Trophoblast cell (in vitro differentiated cells and primary cell): ENCODE measurements around the gene SFTPB.

Source experiments
- DNase-seq, 2 donors: peaks; one replicate each; pipeline ENCODE4 v3.0.0-alpha.2; 2016
- H2AFZ ChIP-seq: 2 replicates; pipeline ENCODE4 v1.6.1; 2013; ENCODE audit warnings: low read length, moderate library complexity, mild to moderate bottlenecking; ENCODE audit not compliant: insufficient read depth, poor library complexity
- H2AK5ac ChIP-seq: 2 replicates; pipeline ENCODE4 v1.6.1; 2013; ENCODE audit warnings: mild to moderate bottlenecking, low read length
- H2BK120ac ChIP-seq: 2 replicates; pipeline ENCODE4 v1.6.1; 2013; ENCODE audit warnings: low read length, mild to moderate bottlenecking, moderate library complexity; ENCODE audit not compliant: insufficient read depth, poor library complexity
- H2BK12ac ChIP-seq: 2 replicates; pipeline ENCODE4 v1.6.1; 2013; ENCODE audit warnings: mild to moderate bottlenecking, low read length, moderate library complexity
- H2BK5ac ChIP-seq: 2 replicates; pipeline ENCODE4 v1.6.1; 2013; ENCODE audit warnings: low read length, low read depth, moderate library complexity, mild to moderate bottlenecking; ENCODE audit not compliant: poor library complexity
- H3K14ac ChIP-seq: 2 replicates; pipeline ENCODE4 v1.6.1; 2013; ENCODE audit warnings: mild to moderate bottlenecking, low read length
- H3K18ac ChIP-seq: 2 replicates; pipeline ENCODE4 v1.6.1; 2013; ENCODE audit warnings: mild to moderate bottlenecking, low read length
- H3K23ac ChIP-seq: 2 replicates; pipeline ENCODE4 v1.6.1; 2013; ENCODE audit warnings: low read length
- H3K27ac ChIP-seq: 2 replicates; pipeline ENCODE4 v1.5.1; 2013; ENCODE audit warnings: low read depth, mild to moderate bottlenecking, inconsistent platforms, low read length, moderate library complexity
- H3K27me3 ChIP-seq: 2 replicates; pipeline ENCODE4 v1.6.1; 2013; ENCODE audit warnings: inconsistent platforms, mild to moderate bottlenecking, low read length, moderate library complexity; ENCODE audit not compliant: insufficient read depth
- H3K36me3 ChIP-seq, 2 experiments: 1 replicate in 1 of 2; 2 replicates in 1 of 2; pipeline ENCODE4 v1.6.1; 2013; ENCODE audit warnings: low read length in 2 of 2, mild to moderate bottlenecking in 2 of 2, moderate library complexity in 1 of 2; ENCODE audit not compliant: insufficient read depth in 2 of 2, control insufficient read depth in 1 of 2
- H3K4ac ChIP-seq: 2 replicates; pipeline ENCODE4 v1.6.1; 2013; ENCODE audit warnings: low read depth, mild to moderate bottlenecking, low read length, moderate library complexity
- H3K4me1 ChIP-seq, 2 experiments: 1 replicate in 1 of 2; 2 replicates in 1 of 2; pipeline ENCODE4 v1.6.1; 2013; ENCODE audit warnings: low read length in 2 of 2, mild to moderate bottlenecking in 2 of 2, moderate library complexity in 1 of 2; ENCODE audit not compliant: insufficient read depth in 2 of 2, control insufficient read depth in 1 of 2
- H3K4me2 ChIP-seq: 2 replicates; pipeline ENCODE4 v1.6.1; 2013; ENCODE audit warnings: inconsistent platforms, mild to moderate bottlenecking, low read length, moderate library complexity
- H3K4me3 ChIP-seq: 2 replicates; pipeline ENCODE4 v1.5.1; 2013; ENCODE audit warnings: mild to moderate bottlenecking, low read depth, low read length, inconsistent platforms
- H3K79me1 ChIP-seq: one replicate; pipeline ENCODE4 v1.6.1; 2013; ENCODE audit warnings: low read length
- H3K79me2 ChIP-seq: 2 replicates; pipeline ENCODE4 v1.6.1; 2013; ENCODE audit warnings: low read length, mild to moderate bottlenecking; ENCODE audit not compliant: control insufficient read depth, insufficient read depth, poor library complexity
- H3K9ac ChIP-seq: 2 replicates; pipeline ENCODE4 v1.6.1; 2013; ENCODE audit warnings: mild to moderate bottlenecking, low read length
- H3K9me3 ChIP-seq: 2 replicates; pipeline ENCODE4 v1.6.1; 2013; ENCODE audit warnings: low read depth, mild to moderate bottlenecking, control low read depth, inconsistent platforms, low read length; ENCODE audit not compliant: insufficient read depth
- H4K12ac ChIP-seq: 2 replicates; pipeline ENCODE4 v1.6.1; 2013; ENCODE audit warnings: low read depth, mild to moderate bottlenecking, low read length, moderate library complexity
- H4K8ac ChIP-seq: 2 replicates; pipeline ENCODE4 v1.6.1; 2013; ENCODE audit warnings: low read depth, mild to moderate bottlenecking, low read length, moderate library complexity
- H4K91ac ChIP-seq: one replicate; pipeline ENCODE4 v1.6.1; 2013; ENCODE audit warnings: low read depth, mild to moderate bottlenecking, low read length, moderate library complexity
- WGBS: extraction: QIAGEN DNeasy Blood & Tissue Kit; methylation state at CpG from one replicate; pipeline ENCODE4 v1.1.7; 2013; ENCODE audit warnings: missing lambda C conversion rate; ENCODE audit not compliant: insufficient read length, insufficient coverage; ENCODE audit errors: extremely low coverage; 5-methylcytosine and 5-hydroxymethylcytosine counted together

SFTPB gene

DNA sequence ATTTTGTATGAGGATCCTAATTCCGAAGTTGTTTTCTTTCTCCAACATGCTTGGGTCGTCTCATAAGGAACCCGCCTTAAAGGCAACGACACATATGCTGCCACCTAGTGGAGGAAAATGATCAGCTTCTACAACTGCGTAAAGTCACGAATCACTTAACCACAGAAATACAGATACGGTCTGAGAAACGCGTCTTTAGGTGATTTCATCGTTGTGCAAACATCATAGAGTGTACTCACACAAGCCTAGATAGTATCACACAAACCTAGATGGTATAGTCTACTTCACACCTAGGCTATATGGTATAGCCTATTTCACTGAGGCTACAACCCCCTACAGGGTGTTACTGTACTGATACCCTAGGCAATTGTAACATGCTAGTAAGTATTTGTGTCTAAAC, 39.3 kb upstream of the SFTPB start:
- Histone ChIP-seq H2AFZ (no peak overlapping the region), H3K4me1 (peaks cover 19% of the 10 kb centered on the region in 2 experiments), H2BK5ac (no peak overlapping the region), H3K36me3 (no peaks in the 10 kb centered on the region), H2BK12ac (no peak overlapping the region), H3K23ac (no peak overlapping the region), H3K4me3 (no peak overlapping the region), H3K4ac (no peak overlapping the region), H3K14ac (no peak overlapping the region), H3K4me2 (no peak overlapping the region), H4K12ac (no peak overlapping the region), H2AK5ac (no peak overlapping the region), H3K9me3 (no peaks in the 10 kb centered on the region), H3K18ac (no peak overlapping the region), H4K91ac (no peak overlapping the region), H3K79me1 (peaks cover 7% of the 10 kb centered on the region), H3K9ac (no peak overlapping the region), H2BK120ac (no peak overlapping the region), H3K27ac (no peak overlapping the region), H3K27me3 (no peaks in the 10 kb centered on the region), H4K8ac (no peak overlapping the region), H3K79me2 (no peaks in the 10 kb centered on the region)
- WGBS, result no CpG with 5 or more reads among the region's 10 CpGs
- DNase-seq, result peak; percentile 79 to 98

DNA sequence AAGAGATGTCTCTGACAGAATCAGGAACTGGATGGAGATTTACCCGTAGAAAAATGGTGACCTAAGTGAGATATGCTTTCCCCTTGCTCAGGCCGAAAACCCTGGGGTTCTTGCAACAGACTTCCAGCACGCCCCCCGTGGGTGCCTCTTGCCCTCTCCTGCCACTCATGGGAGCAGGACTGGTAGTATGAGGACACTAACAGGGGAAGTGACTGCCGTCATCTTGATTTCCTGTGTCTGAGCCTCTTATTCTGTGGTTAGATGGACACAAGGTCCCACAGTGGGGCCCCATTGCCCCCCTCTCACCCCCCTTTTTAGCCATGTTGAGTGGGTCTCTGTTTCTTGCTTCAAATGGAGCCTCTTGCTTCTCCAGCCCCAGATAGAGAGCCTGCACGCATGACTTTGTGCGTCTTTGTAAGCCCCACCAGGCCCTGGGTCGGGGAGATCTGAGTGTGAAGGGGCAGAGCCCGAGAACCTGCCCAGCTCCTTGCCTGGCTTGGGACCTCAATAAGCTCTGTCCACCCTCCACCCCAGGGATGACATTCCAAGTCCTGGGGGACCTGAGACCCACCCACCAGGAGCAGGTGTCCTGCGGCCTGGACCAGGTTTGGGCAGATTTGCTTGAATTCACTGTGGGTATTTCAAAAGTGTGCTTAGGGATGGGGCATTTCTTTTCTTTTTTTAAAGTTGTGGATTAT, 38.7 kb upstream of the SFTPB start:
- no peaks in the 10 kb centered on the region for H3K27me3 ChIP-seq
- peak in 1 of 2 donors; percentile 43 for DNase-seq
- H3K4me1 ChIP-seq, result peaks cover 17 to 19% of the 10 kb centered on the region in 2 experiments
- H3K27ac ChIP-seq, result no peak overlapping the region
- H3K36me3 ChIP-seq, result no peaks in the 10 kb centered on the region
- H2AFZ ChIP-seq, result no peak overlapping the region
- H4K91ac ChIP-seq, result no peak overlapping the region
- no peak overlapping the region for H4K8ac ChIP-seq
- no peak overlapping the region for H3K9ac ChIP-seq
- no CpG with 5 or more reads among the region's 10 CpGs for WGBS
- H3K4me3 ChIP-seq, result no peak overlapping the region
- H3K9me3 ChIP-seq, result no peaks in the 10 kb centered on the region
- H3K79me1 ChIP-seq, result peaks cover 7% of the 10 kb centered on the region
- H3K4me2 ChIP-seq, result no peak overlapping the region
- H3K23ac ChIP-seq, result no peak overlapping the region
- no peak overlapping the region for H3K18ac ChIP-seq
- H3K14ac ChIP-seq, result no peak overlapping the region
- H2BK12ac ChIP-seq, result no peak overlapping the region
- no peaks in the 10 kb centered on the region for H3K79me2 ChIP-seq
- no peak overlapping the region for H2AK5ac ChIP-seq
- H3K4ac ChIP-seq, result no peak overlapping the region
- H2BK120ac ChIP-seq, result no peak overlapping the region
- H2BK5ac ChIP-seq, result no peak overlapping the region
- no peak overlapping the region for H4K12ac ChIP-seq

DNA sequence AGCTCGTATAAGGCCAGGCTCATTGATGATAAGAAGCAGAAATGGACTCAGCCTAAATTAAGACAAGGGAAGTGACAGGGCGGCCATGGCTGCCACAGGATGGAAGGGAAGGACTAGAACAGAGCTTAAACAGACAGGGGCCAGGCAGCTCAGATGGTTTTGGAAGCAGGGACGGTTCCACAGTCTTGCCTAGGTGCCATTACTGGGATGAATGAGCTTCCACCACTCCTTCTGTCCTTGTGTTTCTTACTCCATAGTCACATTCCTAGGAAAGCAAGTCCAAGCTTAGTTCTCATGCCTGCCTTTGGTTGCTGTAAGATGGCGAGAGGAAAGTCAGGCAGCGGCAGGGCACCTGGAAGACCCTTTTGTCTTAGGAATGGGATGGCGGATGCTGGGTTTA, 38.1 kb upstream of the SFTPB start:
- H4K12ac ChIP-seq, result no peak overlapping the region
- H2AK5ac ChIP-seq, result no peak overlapping the region
- no peak overlapping the region for H2BK120ac ChIP-seq
- H3K4me3 ChIP-seq, result no peak overlapping the region
- no peak overlapping the region for H3K9ac ChIP-seq
- no peak overlapping the region for H2AFZ ChIP-seq
- no peak overlapping the region for H3K4me2 ChIP-seq
- peaks cover 11 to 12% of the 10 kb centered on the region in 2 experiments for H3K4me1 ChIP-seq
- peaks cover 3% of the 10 kb centered on the region for H3K79me1 ChIP-seq
- H3K9me3 ChIP-seq, result no peaks in the 10 kb centered on the region
- H3K4ac ChIP-seq, result no peak overlapping the region
- no peak overlapping the region for H4K8ac ChIP-seq
- H2BK5ac ChIP-seq, result no peak overlapping the region
- no peak overlapping the region for H3K23ac ChIP-seq
- H3K18ac ChIP-seq, result no peak overlapping the region
- H4K91ac ChIP-seq, result no peak overlapping the region
- H3K27ac ChIP-seq, result no peak overlapping the region
- H3K27me3 ChIP-seq, result no peaks in the 10 kb centered on the region
- no peak overlapping the region for H3K14ac ChIP-seq
- H3K79me2 ChIP-seq, result no peaks in the 10 kb centered on the region
- no CpG with 5 or more reads among the region's 6 CpGs for WGBS
- DNase-seq, result no peak
- H2BK12ac ChIP-seq, result no peak overlapping the region
- no peaks in the 10 kb centered on the region for H3K36me3 ChIP-seq

DNA sequence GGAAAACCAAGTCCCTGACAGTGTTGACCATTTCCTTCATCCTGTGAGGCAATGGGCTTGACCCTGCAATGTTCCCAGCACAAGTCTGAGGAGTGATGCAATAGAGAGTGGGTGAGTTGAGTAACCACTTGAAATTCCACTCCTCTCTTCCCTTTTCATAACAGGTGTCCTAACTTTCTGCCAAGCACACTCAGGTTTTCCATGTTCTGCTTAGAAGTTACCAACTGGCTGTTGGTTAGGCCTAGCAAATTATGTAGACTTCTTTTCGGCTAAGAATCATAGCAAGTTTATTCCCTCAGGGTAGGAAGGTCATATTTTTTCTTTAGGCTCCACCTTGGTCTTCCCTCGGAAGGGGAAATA, 37.7 kb upstream of the SFTPB start:
- H3K79me2 ChIP-seq, result no peaks in the 10 kb centered on the region
- no peak overlapping the region for H3K14ac ChIP-seq
- no peak overlapping the region for H3K27ac ChIP-seq
- H2AFZ ChIP-seq, result no peak overlapping the region
- no peaks in the 10 kb centered on the region for H3K36me3 ChIP-seq
- H2BK12ac ChIP-seq, result no peak overlapping the region
- no peaks in the 10 kb centered on the region for H3K9me3 ChIP-seq
- H2BK5ac ChIP-seq, result no peak overlapping the region
- WGBS, result no CpG with 5 or more reads among the region's 2 CpGs
- H3K4me3 ChIP-seq, result no peak overlapping the region
- DNase-seq, result peak in 1 of 2 donors; percentile 86
- H4K8ac ChIP-seq, result no peak overlapping the region
- H4K91ac ChIP-seq, result no peak overlapping the region
- H3K4me1 ChIP-seq, result peaks cover 8% of the 10 kb centered on the region in 2 experiments
- no peak overlapping the region for H2AK5ac ChIP-seq
- H3K4me2 ChIP-seq, result no peak overlapping the region
- no peak overlapping the region for H3K4ac ChIP-seq
- H3K18ac ChIP-seq, result no peak overlapping the region
- H3K9ac ChIP-seq, result no peak overlapping the region
- H4K12ac ChIP-seq, result no peak overlapping the region
- H3K23ac ChIP-seq, result no peak overlapping the region
- H2BK120ac ChIP-seq, result no peak overlapping the region
- H3K79me1 ChIP-seq, result no peaks in the 10 kb centered on the region
- H3K27me3 ChIP-seq, result no peaks in the 10 kb centered on the region
